HEK293 (cell line): ENCODE measurements around the gene BCL2L11.
"Not testable (repeated sequence)": the region's sequence is repeated elsewhere in the genome, so short reads cannot be mapped to it uniquely, and the experiment has no call there.

Experiments
- CTCF ChIA-PET: fragments of 350-600 bp; formaldehyde crosslinking; extraction: SDS; loops from one replicate; lab custom pipeline; 2021; ENCODE audit warnings: antibody characterized with exemption; lab: Yijun Ruan, JAX
- POLR2A ChIA-PET: fragments of 300-600 bp; formaldehyde crosslinking; extraction: SDS; loops from one replicate; lab custom pipeline; 2020; ENCODE audit warnings: antibody characterized with exemption, inconsistent platforms; lab: Yijun Ruan, JAX
- H3K27ac ChIP-seq: fragments of 200-500 bp; sonication (Bioruptor generic); 2 replicates; pipeline ENCODE4 v1.5.1; 2014; ENCODE audit warnings: low read depth, low read length, control low read depth, inconsistent platforms; ENCODE audit errors: extremely low read depth
- H3K36me3 ChIP-seq, 2 experiments: fragments of 200-500 bp in 1 of 2; sonication (Bioruptor generic) in 1 of 2; 1 replicate in 1 of 2; 2 replicates in 1 of 2; pipeline ENCODE4 v1.5.1; 2014 to 2017; ENCODE audit warnings: inconsistent platforms in 2 of 2, low read length in 2 of 2; ENCODE audit not compliant: control insufficient read depth in 2 of 2, insufficient read depth in 1 of 2
- H3K4me1 ChIP-seq: fragments of 200-500 bp; sonication (Bioruptor generic); 2 replicates; pipeline ENCODE4 v1.5.1; 2014; ENCODE audit warnings: mild to moderate bottlenecking, low read length, inconsistent platforms; ENCODE audit not compliant: control insufficient read depth, insufficient read depth
- H3K4me3 ChIP-seq: 2 replicates; pipeline ENCODE4 v1.5.1; 2011; ENCODE audit warnings: low read depth, mild to moderate bottlenecking, control low read depth, low read length, moderate library complexity
- H3K9me3 ChIP-seq: fragments of 200-500 bp; sonication (Bioruptor generic); 2 replicates; pipeline ENCODE4 v1.5.1; 2014; ENCODE audit warnings: low read depth, low read length, inconsistent platforms; ENCODE audit not compliant: control insufficient read depth, insufficient read depth
- KLF8 ChIP-seq: fragments of 450-650 bp; formaldehyde crosslinking; IDR thresholded peaks from 2 replicates; pipeline ENCODE4 v1.5.1; 2016; ENCODE audit warnings: missing biosample characterization, missing genetic modification characterization
- TRIM28 ChIP-seq: IDR thresholded peaks from 2 replicates; pipeline ENCODE4 v1.6.1; 2011; ENCODE audit warnings: low read length, control low read depth, borderline replicate concordance
- ZBTB11 ChIP-seq: fragments of 450-650 bp; formaldehyde crosslinking; conservative IDR thresholded peaks from 2 replicates; pipeline ENCODE4 v1.5.1; 2016; ENCODE audit warnings: low read depth, missing biosample characterization, missing genetic modification characterization
- ZNF146 ChIP-seq: fragments of 450-650 bp; formaldehyde crosslinking; IDR thresholded peaks from 2 replicates; pipeline ENCODE4 v1.5.1; 2016; ENCODE audit warnings: missing biosample characterization, missing genetic modification characterization
- ZNF202 ChIP-seq: fragments of 450-650 bp; formaldehyde crosslinking; IDR thresholded peaks from 2 replicates; pipeline ENCODE4 v1.5.1; 2016; ENCODE audit warnings: missing biosample characterization, missing genetic modification characterization, borderline replicate concordance
- ZNF223 ChIP-seq: fragments of 450-650 bp; formaldehyde crosslinking; IDR thresholded peaks from 2 replicates; pipeline ENCODE4 v1.5.1; 2016; ENCODE audit warnings: missing biosample characterization, missing genetic modification characterization
- ZNF37A ChIP-seq: fragments of 450-650 bp; IDR thresholded peaks from 2 replicates; pipeline ENCODE4 v1.5.1; 2018; ENCODE audit warnings: missing biosample characterization, missing genetic modification characterization
- ZNF473 ChIP-seq: fragments of 450-650 bp; formaldehyde crosslinking; IDR thresholded peaks from 2 replicates; pipeline ENCODE4 v1.5.1; 2017; ENCODE audit warnings: missing biosample characterization, missing genetic modification characterization
- ZNF518A ChIP-seq: fragments of 450-650 bp; formaldehyde crosslinking; conservative IDR thresholded peaks from 2 replicates; pipeline ENCODE4 v1.5.1; 2016; ENCODE audit warnings: low read depth, missing biosample characterization, missing genetic modification characterization
- ZNF548 ChIP-seq: fragments of 450-650 bp; formaldehyde crosslinking; IDR thresholded peaks from 2 replicates; pipeline ENCODE4 v1.5.1; 2016; ENCODE audit warnings: missing biosample characterization, missing genetic modification characterization
- ZNF624 ChIP-seq: fragments of 450-650 bp; formaldehyde crosslinking; IDR thresholded peaks from 2 replicates; pipeline ENCODE4 v1.5.1; 2017; ENCODE audit warnings: missing biosample characterization, missing genetic modification characterization
- ZNF626 ChIP-seq: fragments of 450-650 bp; sonication (Bioruptor Pico); formaldehyde crosslinking; IDR thresholded peaks from 2 replicates; pipeline ENCODE4 v1.5.1; 2018; ENCODE audit warnings: missing biosample characterization, missing genetic modification characterization, inconsistent platforms

The BCL2L11 gene

GRCh38 chr2:111071600-111072171 is 49.0 kb upstream of the BCL2L11 start (continued):
- TF ChIP-seq ZNF518A (tag by site-specific recombination) = no peak
- no peak for TF ChIP-seq TRIM28
- TF ChIP-seq, all 188 proteins: peak for 0

GRCh38 chr2:111072220-111072871 is 48.4 kb upstream of the BCL2L11 start:
- H3K27ac ChIP-seq = no peak overlapping the region
- CTCF ChIA-PET = interaction anchor here (1.0 kb wide), 1 partner anchor 44 kb away, joined by 3 read pairs; no protein-coding TSS in a partner anchor

GRCh38 chr2:111082659-111083058 is 38.1 kb upstream of the BCL2L11 start:
- H3K4me3 ChIP-seq, H3K27ac ChIP-seq, H3K9me3 ChIP-seq, CTCF ChIA-PET, H3K36me3 ChIP-seq, H3K4me1 ChIP-seq: not testable (repeated sequence)
- POLR2A ChIA-PET = interaction anchor here (0.7 kb wide), 1 partner anchor 10 kb away, joined by 3 read pairs; no protein-coding TSS in a partner anchor
- peak; percentile 54; the same call in 1 of the 2 replicates for TF ChIP-seq ZNF146 (tag by site-specific recombination)

More at GRCh38 chr2:111072220-111072871, 48.4 kb upstream of the BCL2L11 start:
- H3K9me3 ChIP-seq = no peaks in the 10 kb centered on the region
- H3K4me1 ChIP-seq = no peaks in the 10 kb centered on the region
- TF ChIP-seq ZNF548 (no peak), ZBTB11 (tag by site-specific recombination) (no peak), ZNF37A (tag by site-specific recombination) (no peak), ZNF624 (tag by site-specific recombination) (no peak), ZNF202 (tag by site-specific recombination) (no peak), ZNF223 (tag by site-specific recombination) (no peak), ZNF473 (tag by site-specific recombination) (no peak), ZNF626 (tag by site-specific recombination) (no peak), KLF8 (no peak)
- POLR2A ChIA-PET = interaction anchor here (0.6 kb wide), 1 partner anchor 10 kb away, joined by 3 read pairs; no protein-coding TSS in a partner anchor
- no peak overlapping the region for H3K4me3 ChIP-seq
- no peaks in the 10 kb centered on the region for H3K36me3 ChIP-seq
